NK-92 treated with Interleukin-12 subunit alpha and Interleukin-12 subunit beta, amount 100 ng/mL, for 24 hours (cell line): Measurements from ENCODE around the gene BRWD1.
"Not testable (repeated sequence)": the region's sequence is repeated elsewhere in the genome, so short reads cannot be mapped to it uniquely, and the experiment has no call there.

Source experiments
- DNase-seq: peaks from one replicate; lab custom pipeline; 2025; lab: John Stamatoyannopoulos, UW

BRWD1 gene

GRCh38 chr21:39281853-39282252, 31.6 kb downstream of the BRWD1 start:
- no peak for DNase-seq

- DNase-seq = no peak
Measured at GRCh38 chr21:39281207-39281606, 32.2 kb downstream of the BRWD1 start.

- DNase-seq = no peak
Measured at GRCh38 chr21:39269620-39270019, 43.8 kb downstream of the BRWD1 start.

- no peak for DNase-seq
Measured at GRCh38 chr21:39265603-39266002, 47.8 kb downstream of the BRWD1 start.

- DNase-seq = no peak
Measured at GRCh38 chr21:39263372-39263771, 50.1 kb downstream of the BRWD1 start.

GRCh38 chr21:39258207-39258606, 55.2 kb downstream of the BRWD1 start:
- DNase-seq = no peak

- no peak for DNase-seq
Measured at GRCh38 chr21:39251326-39251725, 62.1 kb downstream of the BRWD1 start.

- DNase-seq = no peak
Measured at GRCh38 chr21:39238275-39238674, 75.2 kb downstream of the BRWD1 start.

- DNase-seq = no peak
Measured at GRCh38 chr21:39232861-39233291, 80.6 kb downstream of the BRWD1 start.

GRCh38 chr21:39224930-39225329, 88.5 kb downstream of the BRWD1 start:
- no peak for DNase-seq

- no peak for DNase-seq
Measured at GRCh38 chr21:39221997-39222486, 91.4 kb downstream of the BRWD1 start.

GRCh38 chr21:39221282-39221996, 92.0 kb downstream of the BRWD1 start:
- no peak for DNase-seq

GRCh38 chr21:39220875-39221274, 92.6 kb downstream of the BRWD1 start:
- not testable (repeated sequence) for DNase-seq

GRCh38 chr21:39220150-39220549, 93.3 kb downstream of the BRWD1 start:
- no peak for DNase-seq

- no peak for DNase-seq
Measured at GRCh38 chr21:39218082-39218409, 95.4 kb downstream of the BRWD1 start.

GRCh38 chr21:39217356-39218081, 95.9 kb downstream of the BRWD1 start:
- no peak for DNase-seq

- DNase-seq = no peak
Measured at GRCh38 chr21:39216290-39216689, 97.1 kb downstream of the BRWD1 start.

GRCh38 chr21:39215078-39215477, 98.4 kb downstream of the BRWD1 start:
- no peak for DNase-seq

GRCh38 chr21:39209334-39209688, 104.1 kb downstream of the BRWD1 start:
- DNase-seq = no peak

GRCh38 chr21:39208624-39209333, 104.7 kb downstream of the BRWD1 start:
- no peak for DNase-seq

GRCh38 chr21:39204134-39204533, 109.3 kb downstream of the BRWD1 start:
- no peak for DNase-seq

GRCh38 chr21:39198800-39199199, 114.6 kb downstream of the BRWD1 start:
- no peak for DNase-seq
